CD4-positive, alpha-beta memory T cell (primary cell): ENCODE results near the gene DDX10. TPM values are rescaled to one million over a fixed set of nuclear protein-coding genes. Genes with fewer than 3 reads are reported as not detected.

ENCODE experiments used
- CTCF ChIA-PET: fragments of 350-600 bp; sonication (Branson Sonifier 250); formaldehyde crosslinking; loops from one replicate; lab custom pipeline; 2021; ENCODE audit warnings: inconsistent platforms; ENCODE audit not compliant: partially characterized antibody; lab: Charles Lee
- POLR2A ChIA-PET: fragments of 350-600 bp; sonication (Branson Sonifier 250); formaldehyde crosslinking; loops from one replicate; lab custom pipeline; 2021; ENCODE audit not compliant: partially characterized antibody; lab: Charles Lee
- DNase-seq, 5 donors: peaks; one replicate each; pipeline versions ENCODE4 v3.0.0 to v3.0.0-alpha.2; 2020 to 2022; ENCODE audit warnings: mixed read lengths in 1 of 5
- H3K27ac ChIP-seq: one replicate; pipeline ENCODE4 v1.7.0; 2013; ENCODE audit warnings: low read depth, low read length
- H3K27me3 ChIP-seq: 2 replicates; pipeline ENCODE4 v1.7.0; 2013; ENCODE audit warnings: mild to moderate bottlenecking, low read length, moderate library complexity; ENCODE audit not compliant: insufficient read depth
- H3K36me3 ChIP-seq: 2 replicates; pipeline ENCODE4 v1.7.0; 2013; ENCODE audit warnings: mild to moderate bottlenecking, low read length, moderate library complexity; ENCODE audit not compliant: insufficient read depth
- H3K4me1 ChIP-seq: 2 replicates; pipeline ENCODE4 v1.7.0; 2013; ENCODE audit warnings: mild to moderate bottlenecking, low read length, moderate library complexity; ENCODE audit not compliant: insufficient read depth
- H3K4me3 ChIP-seq, 2 donors: one replicate each; pipeline ENCODE4 v1.7.0; 2013; ENCODE audit warnings: low read length in 2 of 2, mild to moderate bottlenecking in 1 of 2
- H3K9me3 ChIP-seq, 2 donors: one replicate each; pipeline ENCODE4 v1.7.0; 2013; ENCODE audit warnings: low read length in 2 of 2, control low read depth in 1 of 2; ENCODE audit not compliant: control insufficient read depth in 1 of 2
- H3K27ac Mint-ChIP-seq, 7 donors: one replicate each; pipeline ENCODE4 v1.8.0; 2020 to 2021; ENCODE audit warnings: mixed read lengths in 7 of 7, mild to moderate bottlenecking in 6 of 7, inconsistent platforms in 3 of 7, moderate library complexity in 3 of 7
- H3K27me3 Mint-ChIP-seq, 2 donors: one replicate each; pipeline ENCODE4 v1.8.0; 2020 to 2021; ENCODE audit warnings: mixed read lengths in 2 of 2
- H3K36me3 Mint-ChIP-seq, 2 donors: one replicate each; pipeline ENCODE4 v1.8.0; 2020 to 2021; ENCODE audit warnings: mixed read lengths in 2 of 2, inconsistent platforms in 1 of 2, mild to moderate bottlenecking in 1 of 2
- H3K4me1 Mint-ChIP-seq, 4 donors: one replicate each; pipeline ENCODE4 v1.8.0; 2020 to 2021; ENCODE audit warnings: mixed read lengths in 4 of 4, mild to moderate bottlenecking in 1 of 4
- H3K4me3 Mint-ChIP-seq, 8 donors: one replicate each; pipeline ENCODE4 v1.8.0; 2020 to 2021; ENCODE audit warnings: mixed read lengths in 8 of 8, mild to moderate bottlenecking in 7 of 8, moderate library complexity in 6 of 8, inconsistent platforms in 3 of 8
- H3K9me3 Mint-ChIP-seq, 8 donors: one replicate each; pipeline ENCODE4 v1.8.0; 2020 to 2021; ENCODE audit warnings: mixed read lengths in 8 of 8, mild to moderate bottlenecking in 5 of 8, inconsistent platforms in 3 of 8, moderate library complexity in 1 of 8
- intact Hi-C: fragments of 100-400 bp; cut with micrococcal nuclease; formaldehyde crosslinking; loops from one replicate; pipeline ENCODE4 v1.15.1; 2023
- polyA plus RNA-seq, 2 donors: library from polyadenylated mRNA; unstranded; fragments of 300-500 nt; fragmentation: Illumina TruSeq; gene quantifications; one replicate each; pipeline ENCODE4 v1.2.3, GENCODE V29; 2021
- total RNA-seq, 2 experiments: library from RNA; stranded (reverse); gene quantifications; one replicate each; pipeline ENCODE4 v1.2.3, GENCODE V29; 2021

Gene DDX10
- total and polyA plus RNA-seq, 4 experiments from 2014 or later = 15.7 to 18.2 (median 16.7) TPM

DNA sequence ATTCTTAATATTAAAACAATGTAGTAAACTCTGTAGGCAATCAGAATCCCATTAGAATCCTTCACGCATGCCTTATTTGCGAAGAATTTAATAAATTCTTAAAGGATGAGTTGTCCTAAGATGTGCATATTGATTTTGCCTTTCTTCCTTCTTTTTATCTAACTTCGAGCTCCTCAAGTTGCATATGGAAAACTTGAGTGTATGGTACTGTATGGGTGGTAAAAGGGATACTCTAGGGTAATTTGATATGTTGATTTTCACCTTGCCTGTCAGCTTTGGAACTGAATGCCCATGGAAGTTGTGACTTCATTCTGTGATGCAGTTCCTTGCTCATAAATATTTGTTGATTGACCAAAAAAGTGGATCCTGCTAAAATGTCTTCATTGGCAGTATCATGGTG lies 193.8 kb downstream of the DDX10 start:
- Histone ChIP-seq H3K4me3 (no peak overlapping the region), H3K36me3 (no peaks in the 10 kb centered on the region), H3K9me3 (no peaks in the 10 kb centered on the region), H3K27me3 (no peaks in the 10 kb centered on the region), H3K4me1 (peaks cover 11% of the 10 kb centered on the region), H3K27ac (no peak overlapping the region)
- no peaks in the 10 kb centered on the region for H3K27me3 Mint-ChIP-seq
- peaks cover 6 to 25% of the 10 kb centered on the region in 2 donors for H3K36me3 Mint-ChIP-seq
- POLR2A ChIA-PET = no interaction called here
- intact Hi-C loops = no loop called here
- no peaks in the 10 kb centered on the region for H3K9me3 Mint-ChIP-seq
- no peak for DNase-seq
- H3K4me3 Mint-ChIP-seq = no peak overlapping the region
- peaks cover 12 to 15% (median 14%) of the 10 kb centered on the region in 4 donors for H3K4me1 Mint-ChIP-seq
- CTCF ChIA-PET = no interaction called here
- peak overlapping the region in 1 of 7 donors; percentile 64 for H3K27ac Mint-ChIP-seq

DNA sequence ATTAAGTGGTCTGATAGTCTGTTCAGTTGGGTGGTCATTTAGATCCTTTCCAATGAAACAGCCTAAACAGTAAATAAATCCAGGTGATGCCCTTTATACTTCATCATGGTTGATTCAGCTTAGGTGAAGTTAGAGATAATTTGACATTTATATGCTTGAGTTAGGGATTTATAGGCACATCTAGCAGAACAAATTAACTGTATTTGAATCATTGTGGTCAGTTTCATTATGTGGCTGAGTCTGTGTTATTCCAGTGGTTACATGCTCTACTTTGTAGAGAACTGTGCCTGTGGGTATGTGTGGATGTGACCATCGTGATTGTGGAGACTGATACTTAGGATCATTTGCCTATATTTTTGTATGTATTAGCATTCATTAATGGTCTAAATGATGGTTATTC lies 194.6 kb downstream of the DDX10 start:
- DNase-seq = no peak
- peaks cover 3 to 6% (median 5%) of the 10 kb centered on the region in 4 donors for H3K4me1 Mint-ChIP-seq
- Histone ChIP-seq H3K27me3 (no peaks in the 10 kb centered on the region), H3K27ac (no peak overlapping the region), H3K9me3 (no peaks in the 10 kb centered on the region), H3K4me1 (peaks cover 6% of the 10 kb centered on the region), H3K36me3 (no peaks in the 10 kb centered on the region), H3K4me3 (no peak overlapping the region)
- no peaks in the 10 kb centered on the region for H3K27me3 Mint-ChIP-seq
- intact Hi-C loops = no loop called here
- peaks cover 6 to 25% of the 10 kb centered on the region in 2 donors for H3K36me3 Mint-ChIP-seq
- ChIA-PET POLR2A (no interaction called here), CTCF (no interaction called here)
- no peak overlapping the region for H3K27ac Mint-ChIP-seq
- H3K4me3 Mint-ChIP-seq = no peak overlapping the region
- H3K9me3 Mint-ChIP-seq = no peaks in the 10 kb centered on the region

DNA sequence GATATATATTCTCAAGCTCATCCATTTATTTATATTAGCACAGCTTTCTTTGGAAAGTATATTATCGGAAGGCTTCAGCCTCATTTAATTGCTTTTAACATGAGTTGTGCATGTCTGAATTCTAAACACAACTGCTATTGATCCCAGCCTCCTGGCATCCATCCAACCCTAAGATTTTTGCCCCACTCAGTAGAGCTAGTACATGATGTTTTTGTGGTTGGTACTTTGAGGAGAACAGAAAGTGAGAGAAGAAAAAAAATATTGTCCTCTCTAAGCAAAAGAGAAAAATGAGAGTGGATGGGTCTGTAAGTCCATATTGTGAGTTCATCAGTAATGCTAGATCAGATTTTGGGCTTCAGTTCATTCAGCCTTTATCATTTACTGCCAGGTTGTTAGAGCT lies 198.7 kb downstream of the DDX10 start:
- ChIA-PET POLR2A (no interaction called here), CTCF (interaction anchor here (2.2 kb wide), 1 partner anchor 10 kb away, joined by 8 read pairs; no protein-coding TSS in a partner anchor)
- H3K36me3 Mint-ChIP-seq = peaks cover 4 to 16% of the 10 kb centered on the region in 2 donors
- no peaks in the 10 kb centered on the region for H3K9me3 Mint-ChIP-seq
- no peak overlapping the region for H3K4me3 Mint-ChIP-seq
- H3K27ac Mint-ChIP-seq = no peak overlapping the region
- Histone ChIP-seq H3K27ac (no peak overlapping the region), H3K9me3 (no peaks in the 10 kb centered on the region), H3K4me3 (no peak overlapping the region), H3K27me3 (no peaks in the 10 kb centered on the region), H3K4me1 (no peaks in the 10 kb centered on the region), H3K36me3 (no peaks in the 10 kb centered on the region)
- intact Hi-C loops = no loop called here
- H3K27me3 Mint-ChIP-seq = no peaks in the 10 kb centered on the region
- peaks cover 0 to 2% (median 0%) of the 10 kb centered on the region in 4 donors for H3K4me1 Mint-ChIP-seq
- no peak for DNase-seq

DNA sequence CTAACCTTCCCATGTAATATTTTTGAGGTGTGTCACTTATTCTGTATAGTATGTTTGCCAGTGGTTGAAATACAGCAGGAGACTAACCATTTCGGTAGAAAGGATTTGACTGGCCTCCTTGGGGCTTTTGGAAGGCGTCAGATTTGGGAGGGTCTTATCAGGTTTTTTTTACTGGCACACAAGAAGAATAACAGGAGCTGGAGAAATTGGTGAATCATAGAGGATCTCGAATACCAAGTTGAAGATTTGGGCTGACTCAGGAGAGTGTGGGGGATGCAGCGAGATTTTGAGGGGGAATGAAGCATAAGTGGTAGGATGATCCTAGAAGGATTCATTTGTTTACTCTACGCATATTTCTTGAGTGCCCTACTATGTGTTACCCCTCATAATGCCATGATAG lies 200.5 kb downstream of the DDX10 start:
- no peak for DNase-seq
- H3K27me3 Mint-ChIP-seq = no peaks in the 10 kb centered on the region
- intact Hi-C loops = no loop called here
- H3K27ac ChIP-seq = no peak overlapping the region
- H3K27ac Mint-ChIP-seq = no peak overlapping the region
- peaks cover 4 to 9% of the 10 kb centered on the region in 2 donors for H3K36me3 Mint-ChIP-seq
- H3K4me3 ChIP-seq = no peak overlapping the region
- no peaks in the 10 kb centered on the region for H3K4me1 ChIP-seq
- no peaks in the 10 kb centered on the region for H3K27me3 ChIP-seq
- peaks cover 0 to 4% (median 1%) of the 10 kb centered on the region in 4 donors for H3K4me1 Mint-ChIP-seq
- no peaks in the 10 kb centered on the region for H3K36me3 ChIP-seq
- H3K4me3 Mint-ChIP-seq = no peak overlapping the region
- no peaks in the 10 kb centered on the region for H3K9me3 ChIP-seq
- POLR2A ChIA-PET = no interaction called here
- no peaks in the 10 kb centered on the region for H3K9me3 Mint-ChIP-seq
- CTCF ChIA-PET = no interaction called here

DNA sequence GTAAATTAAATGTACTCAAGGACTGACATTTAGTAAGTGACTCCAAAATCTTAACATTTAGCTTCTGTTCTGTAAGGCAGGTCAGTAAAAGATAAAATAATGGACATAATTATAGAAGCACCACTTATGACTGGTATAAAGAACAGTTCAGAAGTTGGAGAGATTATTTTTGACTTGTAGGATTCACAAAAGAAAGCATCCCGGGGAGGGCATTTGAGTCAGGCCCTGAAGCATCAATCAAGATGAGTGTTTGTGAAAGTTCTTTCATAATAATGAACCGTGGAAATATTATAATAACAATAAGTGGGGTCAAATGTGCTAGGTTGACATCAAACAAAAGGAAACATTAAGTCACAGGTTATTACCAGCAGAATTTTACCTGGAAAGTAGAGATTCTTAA lies 201.9 kb downstream of the DDX10 start:
- Histone ChIP-seq H3K4me3 (no peak overlapping the region), H3K4me1 (no peaks in the 10 kb centered on the region), H3K9me3 (no peaks in the 10 kb centered on the region), H3K36me3 (no peaks in the 10 kb centered on the region), H3K27ac (no peak overlapping the region), H3K27me3 (no peaks in the 10 kb centered on the region)
- no peak overlapping the region for H3K4me3 Mint-ChIP-seq
- DNase-seq = no peak
- peaks cover 0 to 4% (median 1%) of the 10 kb centered on the region in 4 donors for H3K4me1 Mint-ChIP-seq
- no peak overlapping the region for H3K27ac Mint-ChIP-seq
- POLR2A ChIA-PET = no interaction called here
- H3K36me3 Mint-ChIP-seq = no peaks in the 10 kb centered on the region
- CTCF ChIA-PET = interaction anchor here (0.7 to 1.5 kb wide), 2 partner anchors 11 to 44 kb away, joined by 3 read pairs; no protein-coding TSS in a partner anchor
- intact Hi-C loops = no loop called here
- H3K9me3 Mint-ChIP-seq = no peaks in the 10 kb centered on the region
- H3K27me3 Mint-ChIP-seq = no peaks in the 10 kb centered on the region

DNA sequence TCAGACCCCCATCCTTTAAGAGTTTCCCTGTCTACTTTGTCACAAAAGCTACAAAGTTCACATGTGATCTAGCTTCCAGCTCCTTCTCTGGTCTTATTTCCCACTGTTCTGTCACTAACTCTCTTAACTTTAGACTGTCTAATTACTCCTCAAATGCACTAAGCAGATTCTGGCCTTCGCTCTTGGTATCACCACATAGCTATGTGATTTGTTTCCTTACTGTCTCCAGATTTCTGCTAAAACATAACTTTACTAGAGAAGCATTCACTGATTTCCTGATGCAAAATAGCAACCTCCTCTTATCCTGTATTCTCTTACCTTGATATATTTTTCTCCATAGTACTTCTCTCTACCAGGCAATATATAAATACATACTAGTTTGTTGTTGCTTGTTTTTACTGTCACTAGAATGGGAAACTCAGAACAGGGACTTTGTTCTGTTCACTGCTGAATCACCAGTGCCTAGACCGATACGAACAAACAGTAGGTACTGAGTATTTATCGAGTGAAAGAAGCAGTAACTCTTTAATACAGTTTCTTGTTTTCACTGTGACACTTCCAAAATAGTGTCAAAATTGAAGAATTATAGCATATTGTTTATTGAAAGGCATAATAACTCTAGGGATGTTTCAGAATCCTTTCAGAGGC lies 205.6 kb downstream of the DDX10 start:
- peaks cover 0 to 4% (median under 1%) of the 10 kb centered on the region in 4 donors for H3K4me1 Mint-ChIP-seq
- no peak overlapping the region for H3K4me3 Mint-ChIP-seq
- Histone ChIP-seq H3K36me3 (no peaks in the 10 kb centered on the region), H3K4me1 (no peaks in the 10 kb centered on the region), H3K4me3 (no peak overlapping the region), H3K27me3 (no peaks in the 10 kb centered on the region), H3K9me3 (no peaks in the 10 kb centered on the region), H3K27ac (no peak overlapping the region)
- no peaks in the 10 kb centered on the region for H3K9me3 Mint-ChIP-seq
- DNase-seq = no peak
- no peaks in the 10 kb centered on the region for H3K27me3 Mint-ChIP-seq
- intact Hi-C loops = loop anchor here (2.0 kb wide), 1 partner anchor 174 kb away; no protein-coding TSS in a partner anchor
- CTCF ChIA-PET = no interaction called here
- no peaks in the 10 kb centered on the region for H3K36me3 Mint-ChIP-seq
- H3K27ac Mint-ChIP-seq = no peak overlapping the region
- POLR2A ChIA-PET = no interaction called here

DNA sequence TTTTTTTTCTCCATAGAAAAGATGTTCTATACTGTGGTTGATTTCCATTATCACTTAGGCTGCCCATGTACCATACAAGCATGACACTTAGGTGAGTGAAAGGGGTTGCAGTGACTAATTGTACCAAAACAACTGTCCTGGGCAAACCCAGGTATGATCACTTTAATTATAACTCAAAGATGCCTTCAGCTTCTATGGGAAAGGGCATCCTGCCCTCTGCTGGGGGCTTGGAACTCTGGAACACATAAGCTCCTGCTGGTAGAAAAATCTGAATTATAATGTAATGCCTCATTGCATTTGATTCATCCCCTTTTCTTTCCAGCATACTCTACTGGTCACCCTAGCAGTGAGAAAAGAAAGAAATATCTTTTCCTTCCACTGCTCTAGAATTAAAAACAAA lies 206.3 kb downstream of the DDX10 start:
- Histone ChIP-seq H3K4me1 (no peaks in the 10 kb centered on the region), H3K27ac (no peak overlapping the region), H3K27me3 (no peaks in the 10 kb centered on the region), H3K9me3 (no peaks in the 10 kb centered on the region), H3K36me3 (no peaks in the 10 kb centered on the region), H3K4me3 (no peak overlapping the region)
- DNase-seq = no peak
- Mint-ChIP-seq H3K9me3 (no peaks in the 10 kb centered on the region), H3K4me1 (peaks cover 0 to 4% (median under 1%) of the 10 kb centered on the region in 4 donors), H3K4me3 (no peak overlapping the region), H3K36me3 (no peaks in the 10 kb centered on the region), H3K27me3 (no peaks in the 10 kb centered on the region), H3K27ac (no peak overlapping the region)
- intact Hi-C loops = loop anchor here (2.0 kb wide), 1 partner anchor 174 kb away; no protein-coding TSS in a partner anchor
- CTCF ChIA-PET = no interaction called here
- POLR2A ChIA-PET = no interaction called here
